Measurements from ENCODE around the gene RNASE13. TPM values are rescaled to one million over a fixed set of nuclear protein-coding genes. Genes with fewer than 3 reads are reported as not detected.
"Not testable (repeated sequence)": the region's sequence is repeated elsewhere in the genome, so short reads cannot be mapped to it uniquely, and the experiment has no call there.

Gene RNASE13
- total RNA-seq, 1 donor, result not detected

DNA sequence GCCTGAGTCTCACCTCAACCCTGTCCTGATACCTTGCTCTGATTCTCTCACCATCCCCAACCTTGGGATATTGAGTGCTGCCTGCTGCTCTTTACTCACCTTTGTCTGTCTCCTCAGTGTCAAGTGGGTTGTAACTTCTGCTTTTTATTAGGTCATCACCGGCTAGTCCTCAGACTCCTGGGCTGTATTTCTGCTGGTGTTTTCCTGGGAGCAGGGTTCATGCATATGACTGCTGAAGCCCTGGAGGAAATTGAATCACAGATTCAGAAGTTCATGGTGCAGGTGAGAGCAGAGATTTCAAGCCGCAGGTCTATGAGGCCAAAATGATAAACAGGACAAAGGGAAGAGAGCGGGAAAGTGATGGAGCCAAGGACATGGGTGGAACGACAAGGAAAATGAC lies 35.0 kb downstream of the RNASE13 start:
- Histone ChIP-seq H3K4me1 (ENCODE audit: insufficient read depth, low read length) (no peaks in the 10 kb centered on the region), H3K27me3 (ENCODE audit: insufficient read depth, low read length) (no peaks in the 10 kb centered on the region), H3K4me3 (ENCODE audit: low read length) (no peak overlapping the region), H3K9me3 (ENCODE audit: low read depth, low read length) (no peaks in the 10 kb centered on the region)

DNA sequence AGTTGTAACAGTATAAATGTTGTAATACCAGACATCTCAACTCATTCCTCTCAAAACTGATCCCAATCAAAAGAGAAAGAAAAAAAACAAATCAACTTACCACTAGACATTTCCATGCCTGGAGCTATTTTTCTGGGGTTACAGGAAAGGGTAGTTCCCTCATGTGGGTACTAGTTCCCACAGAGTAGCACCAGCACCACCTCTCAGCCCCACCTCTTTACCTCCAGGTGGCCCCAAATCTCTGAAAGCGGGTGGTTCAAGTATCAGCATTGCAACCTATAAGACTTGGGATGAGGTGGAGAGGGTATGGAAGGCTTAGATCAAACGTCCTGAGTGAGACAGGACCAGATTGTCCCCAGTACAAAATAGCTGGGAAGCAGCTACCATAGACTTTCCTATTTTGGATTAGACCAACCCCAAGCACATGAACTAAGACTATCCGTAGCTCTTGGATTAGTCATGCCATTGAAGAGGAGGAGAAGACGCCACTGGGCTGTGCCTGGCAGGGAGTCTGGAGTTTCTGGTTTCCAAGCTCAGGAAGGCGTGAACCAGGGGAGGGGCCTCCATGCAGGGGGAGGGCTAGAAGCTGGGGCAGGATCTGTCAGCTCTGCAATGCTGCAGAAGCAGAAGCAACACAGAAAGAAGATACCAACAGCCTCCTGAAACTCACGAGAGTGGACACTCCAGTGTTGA lies 35.8 kb downstream of the RNASE13 start, which contains the start of gene SLC39A2:
Gene SLC39A2 (plus strand): TSS at position 620 of the 693 bp plus-strand sequence. CDS start 154 bp downstream, outside the sequence.
- Histone ChIP-seq H3K9me3 (ENCODE audit: low read depth, low read length) (no peaks in the 10 kb centered on the region), H3K27me3 (ENCODE audit: insufficient read depth, low read length) (no peaks in the 10 kb centered on the region), H3K4me1 (ENCODE audit: insufficient read depth, low read length) (no peaks in the 10 kb centered on the region), H3K4me3 (ENCODE audit: low read length) (no peak within 1 kb of the TSS)

- no peak overlapping the region for H3K4me3 ChIP-seq (ENCODE audit: low read length)
- no peaks in the 10 kb centered on the region for H3K27me3 ChIP-seq (ENCODE audit: insufficient read depth, low read length)
Measured at GRCh38 chr14:20998139-20998538, 36.5 kb downstream of the RNASE13 start.

DNA sequence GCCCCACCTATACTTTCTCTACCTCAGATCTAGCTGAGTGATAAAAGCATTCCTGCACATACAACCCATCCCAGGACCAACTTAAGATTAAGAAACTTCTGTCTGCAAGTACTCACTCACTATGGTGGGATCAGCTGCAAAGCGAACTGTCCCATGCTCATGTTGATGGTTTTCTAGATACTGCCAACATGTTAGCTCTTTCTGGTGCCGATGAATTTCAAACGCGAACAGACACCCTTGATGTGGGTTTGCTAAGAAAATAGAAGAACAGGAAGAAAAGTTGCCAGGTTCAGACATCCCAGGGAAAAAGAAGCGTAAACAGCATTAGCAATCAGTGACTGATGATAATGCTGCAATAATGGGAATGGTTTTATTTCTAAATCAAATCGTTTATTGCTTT lies 37.0 kb downstream of the RNASE13 start:
- no peak overlapping the region for H3K4me3 ChIP-seq (ENCODE audit: low read length)
- no peaks in the 10 kb centered on the region for H3K9me3 ChIP-seq (ENCODE audit: low read depth, low read length)
- no peaks in the 10 kb centered on the region for H3K4me1 ChIP-seq (ENCODE audit: insufficient read depth, low read length)
- no peaks in the 10 kb centered on the region for H3K27me3 ChIP-seq (ENCODE audit: insufficient read depth, low read length)

More at GRCh38 chr14:20998139-20998538, 36.5 kb downstream of the RNASE13 start:
- no peaks in the 10 kb centered on the region for H3K4me1 ChIP-seq (ENCODE audit: insufficient read depth, low read length)
- no peaks in the 10 kb centered on the region for H3K9me3 ChIP-seq (ENCODE audit: low read depth, low read length)

- H3K4me1 ChIP-seq (ENCODE audit: insufficient read depth, low read length), result no peaks in the 10 kb centered on the region
- no peaks in the 10 kb centered on the region for H3K27me3 ChIP-seq (ENCODE audit: insufficient read depth, low read length)
- no peaks in the 10 kb centered on the region for H3K9me3 ChIP-seq (ENCODE audit: low read depth, low read length)
- no peak overlapping the region for H3K4me3 ChIP-seq (ENCODE audit: low read length)
Measured at GRCh38 chr14:20997115-20997514, 37.5 kb downstream of the RNASE13 start.

DNA sequence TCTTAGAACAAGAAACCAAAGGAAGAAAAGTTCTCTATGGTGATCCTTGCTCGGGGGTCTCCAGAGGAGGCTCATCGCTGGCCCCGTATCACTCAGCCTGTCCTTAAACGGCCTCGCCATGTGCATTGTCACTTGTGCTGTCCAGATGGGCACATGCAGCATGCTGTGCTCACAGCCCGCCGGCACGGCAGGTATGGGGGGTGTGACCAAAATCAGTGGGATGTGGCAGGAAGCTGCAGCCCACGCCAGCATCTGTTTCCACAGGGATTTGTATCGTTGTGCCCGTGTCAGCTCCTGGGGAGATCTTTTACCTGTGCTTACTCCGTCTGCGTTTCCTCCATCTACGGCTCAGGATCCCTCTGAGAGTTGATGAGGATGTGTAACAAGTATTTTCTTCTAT lies 38.1 kb downstream of the RNASE13 start:
- no peaks in the 10 kb centered on the region for H3K27me3 ChIP-seq (ENCODE audit: insufficient read depth, low read length)
- peaks cover 2% of the 10 kb centered on the region for H3K4me1 ChIP-seq (ENCODE audit: insufficient read depth, low read length)
- no peaks in the 10 kb centered on the region for H3K9me3 ChIP-seq (ENCODE audit: low read depth, low read length)
- H3K4me3 ChIP-seq (ENCODE audit: low read length), result no peak overlapping the region

DNA sequence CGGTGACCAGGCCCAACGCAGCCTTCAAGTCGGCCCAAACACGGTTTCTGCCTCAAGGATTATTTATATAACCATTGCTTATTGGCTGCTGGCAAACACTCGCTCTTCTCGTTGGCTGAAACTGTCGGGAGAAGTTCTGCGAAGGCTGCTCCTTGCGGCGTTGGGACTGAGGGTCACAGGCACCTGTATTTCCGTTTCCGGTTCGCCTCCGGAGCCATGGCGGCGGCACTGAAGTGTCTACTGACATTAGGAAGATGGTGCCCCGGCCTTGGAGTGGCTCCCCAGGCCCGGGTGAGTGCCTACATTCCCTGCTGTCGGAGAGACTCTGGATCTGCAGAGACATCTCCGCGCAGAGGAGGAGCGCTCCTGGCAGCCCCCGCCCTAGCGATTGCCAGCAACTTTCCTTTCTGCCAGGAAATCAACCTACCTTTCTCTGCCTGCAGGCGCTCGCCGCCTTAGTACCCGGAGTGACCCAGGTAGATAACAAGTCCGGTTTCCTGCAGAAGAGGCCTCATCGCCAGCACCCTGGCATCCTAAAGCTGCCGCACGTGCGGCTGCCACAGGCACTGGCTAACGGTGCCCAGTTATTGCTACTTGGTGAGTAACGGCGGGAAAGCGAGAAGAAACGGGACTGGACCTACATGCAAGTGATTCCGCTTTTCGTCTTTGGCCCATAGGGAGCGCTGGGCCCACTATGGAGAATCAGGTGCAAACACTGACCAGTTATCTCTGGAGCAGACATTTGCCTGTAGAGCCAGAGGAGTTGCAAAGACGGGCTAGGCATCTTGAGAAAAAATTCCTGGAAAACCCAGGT lies 44.6 kb downstream of the RNASE13 start, which contains the start of gene METTL17:
Gene METTL17 (plus strand): TSS at position 194 of the 814 bp plus-strand sequence. CDS start 23 bp downstream, at position 217.
- no peaks in the 10 kb centered on the region for H3K27me3 ChIP-seq (ENCODE audit: insufficient read depth, low read length)
- no peaks in the 10 kb centered on the region for H3K9me3 ChIP-seq (ENCODE audit: low read depth, low read length)
- H3K4me1 ChIP-seq (ENCODE audit: insufficient read depth, low read length), result peaks cover 52% of the 10 kb centered on the region
- H3K4me3 ChIP-seq (ENCODE audit: low read length), result peak within 1 kb of the TSS; percentile 86

- Histone ChIP-seq H3K4me1 (ENCODE audit: insufficient read depth, low read length) (peaks cover 53% of the 10 kb centered on the region), H3K9me3 (ENCODE audit: low read depth, low read length) (no peaks in the 10 kb centered on the region), H3K4me3 (ENCODE audit: low read length) (peak overlapping the region; percentile 86), H3K27me3 (ENCODE audit: insufficient read depth, low read length) (no peaks in the 10 kb centered on the region)
Measured at GRCh38 chr14:20989471-20989786, 45.2 kb downstream of the RNASE13 start.

- H3K9me3 ChIP-seq (ENCODE audit: low read depth, low read length), result no peaks in the 10 kb centered on the region
- H3K27me3 ChIP-seq (ENCODE audit: insufficient read depth, low read length), result no peaks in the 10 kb centered on the region
- peaks cover 53% of the 10 kb centered on the region for H3K4me1 ChIP-seq (ENCODE audit: insufficient read depth, low read length)
- H3K4me3 ChIP-seq (ENCODE audit: low read length), result no peak overlapping the region
Measured at GRCh38 chr14:20988717-20989470, 45.7 kb downstream of the RNASE13 start.

DNA sequence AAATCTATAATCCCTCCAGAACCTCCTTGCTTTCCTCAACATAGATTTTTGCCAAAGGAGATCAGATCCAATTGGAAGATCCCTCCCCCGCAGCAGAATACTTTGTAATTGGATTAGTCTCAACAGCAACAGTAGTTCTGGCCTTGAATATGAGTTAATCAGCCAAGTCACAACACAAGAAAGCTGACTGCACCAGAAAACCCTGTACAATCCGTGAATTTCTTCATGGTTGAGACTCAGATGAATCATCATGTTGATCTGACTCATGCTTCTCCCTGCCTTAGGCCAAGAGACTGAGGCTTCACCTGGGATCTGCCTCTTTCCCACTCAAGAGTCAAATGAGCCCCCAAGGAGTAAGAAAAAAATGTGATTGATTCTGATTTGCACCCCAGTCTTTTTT lies 47.8 kb downstream of the RNASE13 start:
- H3K4me3 ChIP-seq (ENCODE audit: low read length), result no peak overlapping the region
- H3K4me1 ChIP-seq (ENCODE audit: insufficient read depth, low read length), result peaks cover 53% of the 10 kb centered on the region
- no peaks in the 10 kb centered on the region for H3K9me3 ChIP-seq (ENCODE audit: low read depth, low read length)
- no peaks in the 10 kb centered on the region for H3K27me3 ChIP-seq (ENCODE audit: insufficient read depth, low read length)

DNA sequence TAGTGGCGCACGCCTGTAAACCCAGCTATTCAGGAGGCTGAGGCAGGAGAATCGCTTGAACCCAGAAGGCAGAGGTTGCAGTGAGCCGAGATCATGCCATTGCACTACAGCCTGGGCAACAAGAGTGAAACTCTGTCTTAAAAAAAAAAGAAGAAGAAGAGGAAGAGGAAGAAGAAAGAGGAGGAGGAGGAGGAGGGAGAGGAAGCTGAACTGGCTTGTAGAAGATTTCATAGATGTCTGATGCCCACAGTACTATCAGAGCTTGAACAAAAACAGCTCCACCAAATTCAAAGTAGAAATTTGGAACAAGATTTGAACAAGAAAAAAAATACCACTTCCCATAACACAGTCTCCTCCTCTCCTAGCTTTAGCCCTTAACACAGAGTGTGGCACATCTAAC lies 49.0 kb downstream of the RNASE13 start:
- H3K27me3 ChIP-seq (ENCODE audit: insufficient read depth, low read length); H3K4me3 ChIP-seq (ENCODE audit: low read length); H3K9me3 ChIP-seq (ENCODE audit: low read depth, low read length): not testable (repeated sequence)
- H3K4me1 ChIP-seq (ENCODE audit: insufficient read depth, low read length), result peaks cover 42% of the 10 kb centered on the region

Other genes with a start within 250 kb of the RNASE13 start
- not detected for gene RNASE1, start 232.0 kb downstream of the RNASE13 start, total RNA-seq
- gene RNASE3, start 143.4 kb downstream of the RNASE13 start, total RNA-seq, result 2.2 TPM
- gene RNASE2, start 79.3 kb downstream of the RNASE13 start, total RNA-seq, result 38.3 TPM
- gene METTL17, start 44.8 kb downstream of the RNASE13 start, total RNA-seq, result 50.6 TPM
- not detected for gene SLC39A2, start 35.5 kb downstream of the RNASE13 start, total RNA-seq
- 9.7 TPM for gene NDRG2, start 9.7 kb downstream of the RNASE13 start, total RNA-seq
- gene TPPP2, start 4.6 kb downstream of the RNASE13 start, total RNA-seq, result not detected
- not detected for gene RNASE7, start 7.6 kb upstream of the RNASE13 start, total RNA-seq
- not detected for gene RNASE8, start 23.0 kb upstream of the RNASE13 start, total RNA-seq
- 12.9 TPM for gene ARHGEF40, start 35.5 kb upstream of the RNASE13 start, total RNA-seq
- 8.9 TPM for gene ZNF219, start 63.8 kb upstream of the RNASE13 start, total RNA-seq
- 0.21 TPM for gene TMEM253, start 66.3 kb upstream of the RNASE13 start, total RNA-seq
- gene OR5AU1, start 121.3 kb upstream of the RNASE13 start, total RNA-seq, result not detected
- gene HNRNPC, start 234.6 kb upstream of the RNASE13 start, total RNA-seq, result 1,082 TPM
- gene RPGRIP1, start 245.3 kb upstream of the RNASE13 start, total RNA-seq, result 0.42 TPM